Heart left ventricle (tissue), 16 donors: ENCODE results near the gene PLEKHA7. TPM values are rescaled to one million over a fixed set of nuclear protein-coding genes. Genes with fewer than 3 reads are reported as not detected.

Source experiments
- ATAC-seq, 4 donors: fragments of 200-7000 bp; cut with Tn5 transposase; one replicate each; pipeline ENCODE4 v1.9.1; 2020 to 2022; ENCODE audit warnings: moderate library complexity in 4 of 4, mild to moderate bottlenecking in 3 of 4, moderate number of reproducible peaks in 1 of 4
- DNase-seq, 5 donors: peaks; one replicate each; pipeline ENCODE4 v3.0.0-alpha.2; 2020
- H3K27ac ChIP-seq, 12 donors: fragments of 200-600 bp; sonication (generic) in 4 of 12; one replicate each; pipeline versions ENCODE4 v1.5.0 to v1.8.0; 2016 to 2022; ENCODE audit warnings: mild to moderate bottlenecking in 2 of 12
- H3K27me3 ChIP-seq, 9 donors: fragments of 200-600 bp; sonication (generic) in 2 of 9; one replicate each; pipeline versions ENCODE4 v1.5.1 to v1.8.0; 2016 to 2022; ENCODE audit warnings: mild to moderate bottlenecking in 3 of 9
- H3K36me3 ChIP-seq, 9 donors: fragments of 200-600 bp; sonication (generic) in 2 of 9; one replicate each; pipeline versions ENCODE4 v1.5.0 to v1.8.0; 2018 to 2022; ENCODE audit warnings: mild to moderate bottlenecking in 2 of 9
- H3K4me1 ChIP-seq, 12 donors: fragments of 200-600 bp; sonication (generic) in 4 of 12; one replicate each; pipeline versions ENCODE4 v1.5.0 to v1.8.0; 2016 to 2022; ENCODE audit warnings: mild to moderate bottlenecking in 3 of 12
- H3K4me3 ChIP-seq, 12 donors: fragments of 200-600 bp; sonication (generic) in 4 of 12; one replicate each; pipeline versions ENCODE4 v1.5.0 to v1.8.0; 2017 to 2022; ENCODE audit warnings: mild to moderate bottlenecking in 9 of 12, moderate library complexity in 4 of 12
- H3K9me3 ChIP-seq, 12 donors: fragments of 200-600 bp; sonication (generic) in 4 of 12; one replicate each; pipeline versions ENCODE4 v1.5.0 to v1.8.0; 2016 to 2022; ENCODE audit warnings: mild to moderate bottlenecking in 1 of 12
- CTCF ChIP-seq, 12 donors: fragments of 200-600 bp; sonication (generic) in 4 of 12; IDR thresholded peaks; one replicate each; pipeline versions ENCODE4 v1.5.0 to v1.8.0; 2018 to 2022; ENCODE audit warnings: antibody characterized with exemption in 12 of 12, mild to moderate bottlenecking in 5 of 12
- POLR2A ChIP-seq, 2 donors: fragments of 450-650 bp; IDR thresholded peaks; one replicate each; pipeline ENCODE4 v1.6.1; 2017; ENCODE audit warnings: antibody characterized with exemption in 2 of 2, mild to moderate bottlenecking in 2 of 2, moderate library complexity in 2 of 2
- WGBS, 4 donors: extraction: QIAGEN DNeasy Blood & Tissue Kit in 2 of 4; methylation state at CpG; one replicate each; pipeline versions ENCODE4 v1.1.5 to v1.1.7; 2013 to 2018; 5-methylcytosine and 5-hydroxymethylcytosine counted together
- intact Hi-C, 10 donors: fragments of 100-400 bp; cut with DNase I; formaldehyde crosslinking; loops; one replicate each; pipeline versions ENCODE4 v1.11.1 to v1.14.2; 2022
- polyA plus RNA-seq, 2 donors: library from polyadenylated mRNA; stranded (reverse); fragments of 200-250 nt; gene quantifications; one replicate each; pipeline ENCODE4 v1.2.3, GENCODE V29; 2013
- total RNA-seq, 9 donors: library from RNA; depleted of rRNA in 2 of 9; stranded (reverse); fragments of >200 nt in 2 of 9; fragmentation: NEBNext Ultra II Directional in 3 of 9; extraction: Animal tissue kit (Norgen Biotek cat#: 25700) in 3 of 9; gene quantifications; one replicate each; pipeline versions ENCODE4 v1.1.0 to v1.2.4, GENCODE V29; 2016 to 2023
- donor health status: ischemic (EF 13 %, LVEDD 7.1; RV severe dilation, severe dysfunction).
- donor health status: healthy with polysubstance abuse.
- donor health status: DM: no; HTN: yes; CAD: no.
- donor health status: DM: no; HTN: no; CAD: no.
- donor health status: ischemic (EF 25% LVEDD 6.9; RV normal size, moderate dysfunction).
- donor health status: ischemic (EF 25% LVEDD 5.7; RV mildly dilated, moderate dysfunction).
- donor health status: healthy.
- donor health status: DM: yes; HTN: yes; CAD: no.
- donor health status: ischemic (EF 35%, LVEDD 5.7; RV mildly dilated, moderate dysfunction).
- donor health status: nonischemic (EF 11% LVEDD 7.7; RV severe dilation, severe dysfunction).
- donor health status: DM: yes; HTN: yes; CAD: no.
- donor health status: PGD.
- donor health status: ischemic (EF 29% LVEDD 5.4; RV normal size, mild dysfunction).
- donor health status: nonischemic (EF 23%, LVEDD 6.1; RV moderate dilation, normal function).

Gene PLEKHA7
- total and polyA plus RNA-seq, 11 donors = 13.1 to 57.5 (median 23.5) TPM

GRCh38 chr11:16789560-16790485 lies 224.4 kb downstream of the PLEKHA7 start:
- Histone ChIP-seq H3K9me3 (no peaks in the 10 kb centered on the region), H3K27me3 (no peaks in the 10 kb centered on the region), H3K4me3 (no peak overlapping the region), H3K36me3 (peaks cover 0 to 30% (median 7%) of the 10 kb centered on the region in 9 donors), H3K4me1 (peaks cover 0 to 77% (median 45%) of the 10 kb centered on the region in 12 donors), H3K27ac (peak overlapping the region in 1 of 12 donors; percentile 33)
- TF ChIP-seq POLR2A (IDR thresholded peaks at IDR 0.05) = no peak
- no peak for TF ChIP-seq CTCF (IDR thresholded peaks at IDR 0.05)
- WGBS, 4 donors = 90 to 93% (median 92%) methylated on average over 9 to 10 of the region's 10 CpGs
- no peak for DNase-seq
- ATAC-seq = no peak
- intact Hi-C loops = loop anchor here (2.0 to 10.0 kb wide), 13 partner anchors 27 to 715 kb away; no protein-coding TSS in a partner anchor

GRCh38 chr11:16789063-16789420 lies 225.2 kb downstream of the PLEKHA7 start:
- peak overlapping the region in 1 of 12 donors; percentile 33 for H3K27ac ChIP-seq
- 72 to 84% (median 79%) methylated on average over 2 to 13 of the region's 13 CpGs for WGBS, 4 donors
- H3K36me3 ChIP-seq = peaks cover 0 to 29% (median 7%) of the 10 kb centered on the region in 9 donors
- peaks cover 0 to 85% (median 51%) of the 10 kb centered on the region in 12 donors for H3K4me1 ChIP-seq
- H3K27me3 ChIP-seq = no peaks in the 10 kb centered on the region
- intact Hi-C loops = loop anchor here (2.0 to 10.0 kb wide), 13 partner anchors 28 to 716 kb away; no protein-coding TSS in a partner anchor
- ATAC-seq (peak in 1 of 4 donors; percentile 6), DNase-seq (no peak)
- H3K9me3 ChIP-seq = no peaks in the 10 kb centered on the region
- TF ChIP-seq POLR2A (IDR thresholded peaks at IDR 0.05) = no peak
- no peak for TF ChIP-seq CTCF (IDR thresholded peaks at IDR 0.05)
- no peak overlapping the region for H3K4me3 ChIP-seq

GRCh38 chr11:16788141-16789062 lies 225.8 kb downstream of the PLEKHA7 start:
- 53 to 59% (median 55%) methylated on average over 17 of the region's 17 CpGs for WGBS, 4 donors
- no peaks in the 10 kb centered on the region for H3K9me3 ChIP-seq
- H3K36me3 ChIP-seq = peaks cover 0 to 24% (median 7%) of the 10 kb centered on the region in 9 donors
- peak overlapping the region in 4 of 12 donors; percentile 8 to 40 (median 34) for H3K27ac ChIP-seq
- peaks cover 0 to 88% (median 51%) of the 10 kb centered on the region in 12 donors for H3K4me1 ChIP-seq
- TF ChIP-seq CTCF (IDR thresholded peaks at IDR 0.05) (peak; percentile 95 to 100 (median 98)), POLR2A (IDR thresholded peaks at IDR 0.05) (no peak)
- ATAC-seq (peak; percentile 40 to 70 (median 63)), DNase-seq (peak; percentile 66 to 82 (median 68))
- intact Hi-C loops = loop anchor here (2.0 to 10.0 kb wide), 13 partner anchors 28 to 716 kb away; no protein-coding TSS in a partner anchor
- no peak overlapping the region for H3K4me3 ChIP-seq
- no peaks in the 10 kb centered on the region for H3K27me3 ChIP-seq
